Panc1 (cell line): ENCODE data around the gene SPINDOC. TPM values are rescaled to one million over a fixed set of nuclear protein-coding genes. Genes with fewer than 3 reads are reported as not detected.
A peak's percentile ranks its signal among the peaks of the same experiment; 100 is the strongest.

ENCODE experiments used
- ATAC-seq: fragments of 200-7000 bp; cut with Tn5 transposase; 2 replicates; pipeline ENCODE4 v1.9.1; 2020; ENCODE audit warnings: mild to moderate bottlenecking, moderate library complexity
- BruUV-seq: library from RNA; stranded (reverse); fragments of 400-500 nt; replicated peaks from 2 replicates; lab custom pipeline; 2021; lab: Mats Ljungman, UMichigan
- CTCF ChIA-PET: fragments of 300-600 bp; sonication (Branson Sonifier 250); formaldehyde crosslinking; loops from one replicate; lab custom pipeline; 2022; ENCODE audit warnings: antibody characterized with exemption; lab: Charles Lee
- POLR2A ChIA-PET: fragments of 300-600 bp; sonication (Branson Sonifier 250); formaldehyde crosslinking; loops from one replicate; lab custom pipeline; 2022; ENCODE audit warnings: antibody characterized with exemption; lab: Charles Lee
- DNase-seq: peaks from one replicate; pipeline ENCODE4 v3.0.0-alpha.2; 2010; ENCODE audit warnings: low read depth, low spot score
- H3K27ac ChIP-seq: 2 replicates; pipeline ENCODE4 v1.5.1; 2011; ENCODE audit warnings: mild to moderate bottlenecking, low read length, inconsistent platforms
- H3K27me3 ChIP-seq: fragments of 200-500 bp; sonication (Bioruptor generic); 2 replicates; pipeline ENCODE4 v1.6.0; 2014; ENCODE audit warnings: low read length, inconsistent platforms; ENCODE audit not compliant: control insufficient read depth, insufficient read depth
- H3K36me3 ChIP-seq: fragments of 200-500 bp; sonication (Bioruptor generic); 2 replicates; pipeline ENCODE4 v1.5.1; 2014; ENCODE audit warnings: inconsistent platforms, mild to moderate bottlenecking, low read length, moderate library complexity; ENCODE audit not compliant: control insufficient read depth, insufficient read depth
- H3K4me1 ChIP-seq: 2 replicates; pipeline ENCODE4 v1.5.1; 2011; ENCODE audit warnings: inconsistent platforms, mild to moderate bottlenecking, low read length, moderate library complexity; ENCODE audit not compliant: control insufficient read depth, insufficient read depth
- H3K4me3 ChIP-seq, 2 experiments: 2 replicates each; pipeline ENCODE4 v1.5.1; 2011 to 2012; ENCODE audit warnings: low read depth in 2 of 2, low read length in 2 of 2, mild to moderate bottlenecking in 2 of 2, inconsistent platforms in 1 of 2, moderate library complexity in 1 of 2
- H3K9me3 ChIP-seq: fragments of 200-500 bp; sonication (Bioruptor generic); 2 replicates; pipeline ENCODE4 v1.5.1; 2014; ENCODE audit warnings: low read depth, mild to moderate bottlenecking, inconsistent platforms, low read length, moderate library complexity; ENCODE audit not compliant: control insufficient read depth, insufficient read depth
- POLR2AphosphoS5 ChIP-seq: IDR thresholded peaks from 2 replicates; pipeline ENCODE4 v1.6.1; 2012; ENCODE audit warnings: mild to moderate bottlenecking, low read depth, low read length, moderate library complexity
- REST ChIP-seq, 2 experiments: IDR thresholded peaks; 2 replicates each; pipeline ENCODE4 v1.6.1; 2011 to 2012; ENCODE audit warnings: low read depth in 2 of 2, control low read depth in 1 of 2, low read length in 1 of 2, mild to moderate bottlenecking in 1 of 2, moderate library complexity in 1 of 2; ENCODE audit not compliant: insufficient read depth in 1 of 2
- SIN3A ChIP-seq: IDR thresholded peaks from 2 replicates; pipeline ENCODE4 v1.6.1; 2012; ENCODE audit warnings: low read depth, mild to moderate bottlenecking, low read length, moderate library complexity, borderline replicate concordance; ENCODE audit not compliant: insufficient read depth
- TCF7L2 ChIP-seq: IDR thresholded peaks from 2 replicates; pipeline ENCODE4 v1.6.1; 2011; ENCODE audit warnings: mild to moderate bottlenecking, low read depth, low read length, inconsistent platforms
- in situ Hi-C: cut with HindIII; loops from 2 replicates; pipeline ENCODE4 v1.10.0; 2016; ENCODE audit warnings: low sequenced_read_pairs, low pct_unique_long_range_greater_than_20kb
- intact Hi-C: fragments of 100-400 bp; cut with micrococcal nuclease; formaldehyde crosslinking; loops from one replicate; pipeline ENCODE4 v1.10.0; 2022; ENCODE audit not compliant: unreplicated experiment
- total RNA-seq: library from RNA; stranded (reverse); gene quantifications from one replicate; pipeline ENCODE4 v1.2.1, GENCODE V29; 2021; ENCODE audit not compliant: unreplicated experiment
- TF ChIP-seq, protein P1 (sequence below): fragments of 450-650 bp; IDR thresholded peaks from 2 replicates; pipeline ENCODE4 v1.5.1; 2017; ENCODE audit warnings: mild to moderate bottlenecking

Gene SPINDOC
- total RNA-seq, 1 experiment from 2014 or later: 59.1 TPM

- ATAC-seq (no peak), DNase-seq (no peak)
- H3K36me3 ChIP-seq: no peaks in the 10 kb centered on the region; the same call in 1 of the 2 replicates
- ChIA-PET POLR2A (no interaction called here), CTCF (no interaction called here)
- no TSS peak for BruUV-seq
- in situ Hi-C loops: no loop called here
- H3K4me1 ChIP-seq: no peaks in the 10 kb centered on the region
- no peak for TF ChIP-seq SIN3A
- no peak for TF ChIP-seq REST (IDR thresholded peaks at IDR 0.05; ENCODE audit: insufficient read depth in 1 of 2, low read depth in 2 of 2, low read length in 1 of 2)
- no peak for TF ChIP-seq TCF7L2
- TF ChIP-seq, protein P1, sequence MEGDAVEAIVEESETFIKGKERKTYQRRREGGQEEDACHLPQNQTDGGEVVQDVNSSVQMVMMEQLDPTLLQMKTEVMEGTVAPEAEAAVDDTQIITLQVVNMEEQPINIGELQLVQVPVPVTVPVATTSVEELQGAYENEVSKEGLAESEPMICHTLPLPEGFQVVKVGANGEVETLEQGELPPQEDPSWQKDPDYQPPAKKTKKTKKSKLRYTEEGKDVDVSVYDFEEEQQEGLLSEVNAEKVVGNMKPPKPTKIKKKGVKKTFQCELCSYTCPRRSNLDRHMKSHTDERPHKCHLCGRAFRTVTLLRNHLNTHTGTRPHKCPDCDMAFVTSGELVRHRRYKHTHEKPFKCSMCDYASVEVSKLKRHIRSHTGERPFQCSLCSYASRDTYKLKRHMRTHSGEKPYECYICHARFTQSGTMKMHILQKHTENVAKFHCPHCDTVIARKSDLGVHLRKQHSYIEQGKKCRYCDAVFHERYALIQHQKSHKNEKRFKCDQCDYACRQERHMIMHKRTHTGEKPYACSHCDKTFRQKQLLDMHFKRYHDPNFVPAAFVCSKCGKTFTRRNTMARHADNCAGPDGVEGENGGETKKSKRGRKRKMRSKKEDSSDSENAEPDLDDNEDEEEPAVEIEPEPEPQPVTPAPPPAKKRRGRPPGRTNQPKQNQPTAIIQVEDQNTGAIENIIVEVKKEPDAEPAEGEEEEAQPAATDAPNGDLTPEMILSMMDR: no peak
- no peak for TF ChIP-seq POLR2AphosphoS5
- H3K4me3 ChIP-seq: no peak overlapping the region
- intact Hi-C loops: no loop called here
- no peaks in the 10 kb centered on the region for H3K9me3 ChIP-seq
- no peaks in the 10 kb centered on the region for H3K27me3 ChIP-seq
- no peak overlapping the region for H3K27ac ChIP-seq
Observed at GRCh38 chr11:63854696-63855095, 41.4 kb downstream of the SPINDOC start.

DNA sequence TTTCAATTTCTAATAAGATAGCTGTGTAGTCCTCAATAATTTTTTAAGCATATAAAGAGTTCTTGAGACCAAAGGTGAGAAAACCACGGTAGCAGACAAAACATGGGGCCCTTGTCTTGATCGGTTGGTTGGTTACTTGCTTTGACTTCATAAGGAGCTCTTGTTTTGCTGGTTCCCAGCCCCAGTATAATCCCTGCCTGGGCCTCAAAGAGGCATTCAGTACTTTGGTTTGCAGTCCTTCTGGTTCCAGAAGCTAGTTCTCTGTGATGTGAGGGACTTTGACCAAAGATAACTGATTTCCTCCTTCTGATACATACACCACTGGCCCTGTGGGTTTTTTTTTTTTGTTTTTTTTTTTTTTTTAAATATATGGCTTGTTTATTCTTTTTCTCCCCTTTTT is 42.7 kb downstream of the SPINDOC start:
- CTCF ChIA-PET: no interaction called here
- TF ChIP-seq REST (IDR thresholded peaks at IDR 0.05; ENCODE audit: insufficient read depth in 1 of 2, low read depth in 2 of 2, low read length in 1 of 2) (no peak), SIN3A (no peak), POLR2AphosphoS5 (no peak), TCF7L2 (no peak)
- TF ChIP-seq, protein P1: no peak
- no peaks in the 10 kb centered on the region for H3K9me3 ChIP-seq
- H3K27ac ChIP-seq: no peak overlapping the region
- H3K36me3 ChIP-seq: no peaks in the 10 kb centered on the region; the same call in 1 of the 2 replicates
- no peaks in the 10 kb centered on the region for H3K4me1 ChIP-seq
- intact Hi-C loops (no loop called here), in situ Hi-C loops (no loop called here)
- POLR2A ChIA-PET: no interaction called here
- H3K27me3 ChIP-seq: no peaks in the 10 kb centered on the region
- H3K4me3 ChIP-seq: no peak overlapping the region
- ATAC-seq (no peak), DNase-seq (no peak)
- BruUV-seq: TSS peak; percentile 31
